Right lobe of liver (tissue), 4 donors: ENCODE data around the gene TCF12.
A peak's percentile ranks its signal among the peaks of the same experiment; 100 is the strongest.

ENCODE experiments used
- CTCF ChIP-seq, 4 donors: fragments of 200-600 bp in 3 of 4; fragments of 450-650 bp in 1 of 4; IDR thresholded peaks; one replicate each; pipeline versions ENCODE4 v1.5.1 to v1.8.0; 2016 to 2022; ENCODE audit warnings: antibody characterized with exemption in 4 of 4, mild to moderate bottlenecking in 2 of 4
- POLR2A ChIP-seq: fragments of 450-650 bp; IDR thresholded peaks from one replicate; pipeline ENCODE4 v1.6.1; 2017; ENCODE audit warnings: antibody characterized with exemption, mild to moderate bottlenecking
- donor health status: DM: no; HTN: no; CAD: no.
- donor health status: DM: no; HTN: no; CAD: no.
- donor health status: DM: no; HTN: yes; CAD: no.

GRCh38 chr15:56886932-56887781, 31.3 kb upstream of the TCF12 start:
- TF ChIP-seq CTCF (IDR thresholded peaks at IDR 0.05) (peak in 1 of 4 donors; percentile 10), POLR2A (peak; percentile 91)
